ENCODE data around the gene EPAS1.

EPAS1 gene

GRCh38 chr2:46377101-46377581 is 79.9 kb downstream of the EPAS1 start:
- H3K4me1 ChIP-seq (ENCODE audit: insufficient read depth, poor library complexity, severe bottlenecking) = no peaks in the 10 kb centered on the region
- peaks cover 94% of the 10 kb centered on the region for H3K36me3 ChIP-seq (ENCODE audit: low read depth)
- ATAC-seq (ENCODE audit: low read depth) = no peak
- no peaks in the 10 kb centered on the region for H3K9me3 ChIP-seq (ENCODE audit: severe bottlenecking)
- no peak for DNase-seq (ENCODE audit: low spot score)
- no peak overlapping the region for H3K4me3 ChIP-seq (ENCODE audit: severe bottlenecking)
- H3K27ac ChIP-seq (ENCODE audit: poor library complexity, severe bottlenecking) = no peak overlapping the region
- H3K27me3 ChIP-seq (ENCODE audit: insufficient read depth, poor library complexity, severe bottlenecking) = no peaks in the 10 kb centered on the region
- TF ChIP-seq CTCF (IDR thresholded peaks at IDR 0.05; ENCODE audit: poor library complexity, severe bottlenecking) = no peak

GRCh38 chr2:46377666-46378560 is 80.7 kb downstream of the EPAS1 start:
- no peak for ATAC-seq (ENCODE audit: low read depth)
- Histone ChIP-seq H3K4me1 (ENCODE audit: insufficient read depth, poor library complexity, severe bottlenecking) (no peaks in the 10 kb centered on the region), H3K27ac (ENCODE audit: poor library complexity, severe bottlenecking) (no peak overlapping the region), H3K27me3 (ENCODE audit: insufficient read depth, poor library complexity, severe bottlenecking) (no peaks in the 10 kb centered on the region), H3K36me3 (ENCODE audit: low read depth) (peaks cover 94% of the 10 kb centered on the region), H3K9me3 (ENCODE audit: severe bottlenecking) (no peaks in the 10 kb centered on the region), H3K4me3 (ENCODE audit: severe bottlenecking) (no peak overlapping the region)
- TF ChIP-seq CTCF (IDR thresholded peaks at IDR 0.05; ENCODE audit: poor library complexity, severe bottlenecking) = no peak
- no peak for DNase-seq (ENCODE audit: low spot score)

DNA sequence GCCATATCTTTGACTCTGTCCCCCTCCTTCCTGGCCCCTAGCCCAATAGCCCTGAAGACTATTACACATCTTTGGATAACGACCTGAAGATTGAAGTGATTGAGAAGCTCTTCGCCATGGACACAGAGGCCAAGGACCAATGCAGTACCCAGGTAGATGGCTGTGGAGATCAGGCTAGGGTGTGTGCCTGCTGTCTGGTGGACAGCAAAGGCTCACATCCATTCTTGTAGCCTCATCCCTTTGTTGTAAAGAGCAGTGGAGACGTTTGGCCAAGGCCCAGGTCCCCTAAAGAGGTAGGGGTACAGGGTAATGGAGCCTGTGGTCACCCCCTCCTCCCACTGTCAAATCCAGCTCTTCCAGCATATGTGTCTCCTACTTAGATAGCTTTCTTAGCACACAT is 81.4 kb downstream of the EPAS1 start:
- Histone ChIP-seq H3K27me3 (ENCODE audit: insufficient read depth, poor library complexity, severe bottlenecking) (no peaks in the 10 kb centered on the region), H3K27ac (ENCODE audit: poor library complexity, severe bottlenecking) (no peak overlapping the region), H3K9me3 (ENCODE audit: severe bottlenecking) (no peaks in the 10 kb centered on the region), H3K36me3 (ENCODE audit: low read depth) (peaks cover 94% of the 10 kb centered on the region), H3K4me1 (ENCODE audit: insufficient read depth, poor library complexity, severe bottlenecking) (no peaks in the 10 kb centered on the region), H3K4me3 (ENCODE audit: severe bottlenecking) (no peak overlapping the region)
- no peak for TF ChIP-seq CTCF (IDR thresholded peaks at IDR 0.05; ENCODE audit: poor library complexity, severe bottlenecking)
- ATAC-seq (ENCODE audit: low read depth) (no peak), DNase-seq (ENCODE audit: low spot score) (no peak)

DNA sequence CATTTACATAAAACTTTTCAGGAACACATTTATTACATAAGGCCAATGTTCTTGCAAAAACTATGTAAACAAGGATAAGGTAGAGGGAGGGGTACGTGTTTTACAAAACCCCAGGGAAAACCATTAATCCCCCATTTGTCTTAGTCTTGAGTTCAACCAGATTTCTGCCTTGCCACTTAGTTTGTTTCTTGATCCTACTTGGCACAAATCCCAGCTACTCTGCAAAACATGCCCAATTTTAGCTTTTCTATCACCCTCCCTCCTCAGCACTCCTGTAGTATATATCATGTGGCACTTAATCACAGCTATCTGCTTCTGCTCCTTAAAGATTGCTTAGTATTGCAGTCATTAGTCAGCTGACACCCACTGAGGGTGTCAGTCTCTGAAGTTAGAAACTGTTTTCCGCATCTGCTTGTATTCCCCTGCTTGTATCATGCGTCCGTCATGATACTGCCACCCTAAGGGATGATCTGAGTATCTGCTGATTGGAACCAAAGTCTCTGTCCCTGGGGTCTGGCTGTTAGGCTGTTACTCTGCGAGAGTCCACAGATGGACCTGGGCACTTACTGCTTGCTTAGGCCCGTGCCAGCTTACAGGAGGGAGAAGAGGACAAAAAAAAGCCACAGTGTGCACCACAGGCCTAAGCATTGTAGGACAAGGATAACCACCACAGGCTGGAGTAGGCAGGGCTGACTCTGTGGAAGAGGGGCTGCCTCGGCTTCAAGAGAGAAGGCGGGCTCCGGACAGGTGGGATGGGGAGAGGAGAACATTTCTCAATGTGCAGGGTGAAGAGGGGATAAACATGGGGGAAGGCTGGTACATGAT is 82.2 kb downstream of the EPAS1 start:
- ATAC-seq (ENCODE audit: low read depth) = no peak
- H3K36me3 ChIP-seq (ENCODE audit: low read depth) = peaks cover 94% of the 10 kb centered on the region

More for the DNA sequence above, 82.2 kb downstream of the EPAS1 start:
- Histone ChIP-seq H3K9me3 (ENCODE audit: severe bottlenecking) (no peaks in the 10 kb centered on the region), H3K4me1 (ENCODE audit: insufficient read depth, poor library complexity, severe bottlenecking) (no peaks in the 10 kb centered on the region), H3K27me3 (ENCODE audit: insufficient read depth, poor library complexity, severe bottlenecking) (no peaks in the 10 kb centered on the region), H3K4me3 (ENCODE audit: severe bottlenecking) (no peak overlapping the region), H3K27ac (ENCODE audit: poor library complexity, severe bottlenecking) (no peak overlapping the region)
- DNase-seq (ENCODE audit: low spot score) = no peak
- TF ChIP-seq CTCF (IDR thresholded peaks at IDR 0.05; ENCODE audit: poor library complexity, severe bottlenecking) = no peak

All from RWPE2 (cell line).